ENCODE data around the gene SIM2. TPM values are rescaled to one million over a fixed set of nuclear protein-coding genes. Genes with fewer than 3 reads are reported as not detected.

SIM2 gene
- total and polyA plus RNA-seq, 9 donors = 0.01 to 0.23 (median 0.11) TPM; not detected in 4

DNA sequence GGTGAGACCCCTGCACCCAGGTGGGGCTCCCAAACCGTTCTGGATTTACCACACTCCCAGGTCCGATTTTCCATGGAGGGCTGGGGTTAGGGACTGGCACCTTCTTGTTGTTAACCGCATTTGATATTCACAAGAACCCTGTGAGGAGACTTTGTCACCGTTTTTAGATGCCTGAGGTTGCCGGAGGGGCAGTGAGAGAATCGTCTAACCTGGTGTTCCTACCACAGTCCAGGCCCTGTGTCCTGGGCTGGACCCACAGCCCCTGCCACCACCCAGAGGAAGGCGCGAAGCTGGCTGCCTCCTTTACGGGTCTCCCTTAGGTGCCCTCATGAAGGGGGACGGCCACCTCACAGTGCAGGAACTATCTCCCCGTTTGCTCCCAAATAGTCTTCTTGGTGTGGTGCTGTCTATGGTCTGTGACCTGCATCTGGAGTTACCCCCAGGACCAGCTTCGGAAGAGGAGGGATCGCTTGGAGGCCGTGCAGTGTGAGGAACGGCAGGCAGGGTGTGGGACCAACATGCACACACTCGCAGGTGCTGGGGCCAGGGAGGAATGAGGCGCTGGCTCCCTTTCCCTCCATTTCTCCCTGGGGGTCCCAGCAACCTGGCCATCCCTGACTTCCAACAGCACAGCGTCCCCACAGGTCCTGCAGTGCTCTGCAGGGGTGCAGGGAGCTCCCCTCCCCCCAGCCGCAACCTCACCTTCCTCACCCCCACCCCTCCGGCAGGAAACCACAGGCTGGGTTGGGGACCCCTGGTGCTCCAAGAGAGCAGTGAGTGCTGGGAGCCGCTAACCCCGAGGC lies 7.0 kb downstream of the SIM2 start:
- H3K27ac ChIP-seq = no peak overlapping the region
- WGBS, 3 donors = 11 to 15% (median 11%) methylated on average over 21 to 22 of the region's 22 CpGs
- TF ChIP-seq CTCF (IDR thresholded peaks at IDR 0.05) (no peak), EP300 (IDR thresholded peaks at IDR 0.05) (no peak), POLR2A (IDR thresholded peaks at IDR 0.05) (no peak)
- peaks cover 3% of the 10 kb centered on the region for H3K4me1 ChIP-seq (ENCODE audit: insufficient read depth)
- H3K4me3 ChIP-seq = no peak overlapping the region
- intact Hi-C loops (cut with DNase I) = no loop called here
- H3K9me3 ChIP-seq = no peaks in the 10 kb centered on the region
- no peaks in the 10 kb centered on the region for H3K36me3 ChIP-seq
- H3K27me3 ChIP-seq = peaks cover 19% of the 10 kb centered on the region
- DNase-seq = no peak

DNA sequence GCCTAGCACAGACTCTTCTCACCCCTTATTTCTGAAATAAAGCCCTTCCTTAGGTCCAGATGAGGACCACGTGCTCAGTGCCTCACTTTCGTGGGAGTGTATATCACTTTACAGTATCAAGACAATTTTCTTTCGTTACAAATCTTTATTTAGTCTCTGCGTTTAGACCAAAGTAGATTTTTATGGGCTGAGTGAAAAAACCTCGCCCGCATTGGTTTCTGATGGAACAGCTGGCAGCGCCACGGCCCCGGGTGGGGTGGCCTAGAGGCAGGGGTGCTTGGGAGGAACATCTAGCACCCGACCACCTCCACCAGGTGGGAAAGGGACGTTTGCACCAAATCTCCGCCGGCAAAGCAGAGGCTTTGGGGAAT lies 7.6 kb downstream of the SIM2 start:
- no peak for DNase-seq
- H3K36me3 ChIP-seq = no peaks in the 10 kb centered on the region
- TF ChIP-seq CTCF (IDR thresholded peaks at IDR 0.05) (no peak), EP300 (IDR thresholded peaks at IDR 0.05) (no peak), POLR2A (IDR thresholded peaks at IDR 0.05) (no peak)
- H3K4me3 ChIP-seq = no peak overlapping the region
- intact Hi-C loops (cut with DNase I) = no loop called here
- no peaks in the 10 kb centered on the region for H3K9me3 ChIP-seq
- WGBS, 3 donors = 12 to 15% (median 13%) methylated on average over 13 of the region's 13 CpGs
- no peak overlapping the region for H3K27ac ChIP-seq
- H3K4me1 ChIP-seq (ENCODE audit: insufficient read depth) = no peaks in the 10 kb centered on the region
- H3K27me3 ChIP-seq = peaks cover 19% of the 10 kb centered on the region

DNA sequence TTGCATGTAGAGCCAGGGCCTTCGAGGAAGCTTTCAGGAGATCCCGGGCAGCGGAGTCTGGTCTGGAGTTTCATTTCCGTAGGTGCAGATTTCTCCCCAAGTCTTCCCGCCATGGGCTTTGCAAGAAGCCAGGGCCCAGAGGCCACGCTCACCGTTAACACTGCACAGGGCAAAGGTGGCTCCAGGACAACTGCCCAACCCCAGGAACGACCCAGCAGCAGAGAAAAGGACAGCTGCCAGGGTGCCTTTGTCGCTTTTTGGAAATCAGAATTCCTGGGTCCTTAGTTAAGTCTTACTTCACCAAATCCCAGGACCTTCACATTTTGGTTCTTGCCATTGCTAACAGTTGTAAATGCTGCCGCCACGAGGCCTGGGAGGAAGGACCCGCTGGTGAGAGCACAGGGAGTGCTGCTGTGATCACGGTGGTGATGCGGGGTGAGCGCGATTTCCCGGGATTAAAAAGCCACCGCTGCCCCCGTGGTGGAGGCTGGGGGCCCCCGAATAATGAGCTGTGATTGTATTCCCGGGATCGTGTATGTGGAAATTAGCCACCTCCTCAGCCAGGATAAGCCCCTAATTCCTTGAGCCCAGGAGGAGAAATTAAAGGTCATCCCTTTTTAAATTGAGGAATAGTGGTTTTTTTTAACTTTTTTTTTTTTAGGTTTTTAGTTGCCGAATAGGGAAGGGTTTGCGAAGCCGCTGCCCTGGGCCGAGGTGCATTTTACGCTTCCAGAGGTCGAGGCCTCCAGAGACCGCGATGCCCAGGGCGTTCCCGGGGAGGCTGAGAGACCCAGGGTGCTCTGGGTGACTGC lies 8.2 kb downstream of the SIM2 start:
- H3K27ac ChIP-seq = no peak overlapping the region
- 14 to 21% (median 15%) methylated on average over 32 of the region's 32 CpGs for WGBS, 3 donors
- TF ChIP-seq EP300 (IDR thresholded peaks at IDR 0.05) (no peak), POLR2A (IDR thresholded peaks at IDR 0.05) (no peak), CTCF (IDR thresholded peaks at IDR 0.05) (no peak)
- DNase-seq = no peak
- H3K27me3 ChIP-seq = peaks cover 22% of the 10 kb centered on the region
- no peaks in the 10 kb centered on the region for H3K36me3 ChIP-seq
- H3K4me3 ChIP-seq = no peak overlapping the region
- H3K4me1 ChIP-seq (ENCODE audit: insufficient read depth) = no peaks in the 10 kb centered on the region
- H3K9me3 ChIP-seq = no peaks in the 10 kb centered on the region
- intact Hi-C loops (cut with DNase I) = no loop called here

- H3K36me3 ChIP-seq = no peaks in the 10 kb centered on the region
- H3K4me1 ChIP-seq (ENCODE audit: insufficient read depth) = no peaks in the 10 kb centered on the region
- DNase-seq = no peak
- H3K9me3 ChIP-seq = no peaks in the 10 kb centered on the region
- H3K4me3 ChIP-seq = no peak overlapping the region
- H3K27ac ChIP-seq = no peak overlapping the region
- intact Hi-C loops (cut with DNase I) = no loop called here
- 1 to 4% (median 3%) methylated on average over 46 to 53 of the region's 53 CpGs for WGBS, 3 donors
- H3K27me3 ChIP-seq = peaks cover 22% of the 10 kb centered on the region
- TF ChIP-seq EP300 (IDR thresholded peaks at IDR 0.05) (no peak), CTCF (IDR thresholded peaks at IDR 0.05) (no peak), POLR2A (IDR thresholded peaks at IDR 0.05) (no peak)
Measured at GRCh38 chr21:36707763-36708285, 8.9 kb downstream of the SIM2 start.
